GM12865 (cell line): ENCODE results near the gene IFNAR2.
A peak's percentile ranks its signal among the peaks of the same experiment; 100 is the strongest.
"Not testable (repeated sequence)": the region's sequence is repeated elsewhere in the genome, so short reads cannot be mapped to it uniquely, and the experiment has no call there.

Source experiments
- DNase-seq: peaks from one replicate; pipeline ENCODE4 v3.0.0; 2010; ENCODE audit warnings: low read depth
- H3K4me3 ChIP-seq: 2 replicates; pipeline ENCODE4 v1.5.1; 2011; ENCODE audit warnings: mild to moderate bottlenecking, low read depth, low read length, control low read depth
- TF ChIP-seq, protein P1 (sequence below): IDR thresholded peaks from 2 replicates; pipeline ENCODE4 v1.5.1; 2011; ENCODE audit warnings: low read length, control low read depth, low read depth, inconsistent platforms; ENCODE audit not compliant: insufficient read depth; ENCODE audit errors: missing control alignments

Gene IFNAR2

DNA sequence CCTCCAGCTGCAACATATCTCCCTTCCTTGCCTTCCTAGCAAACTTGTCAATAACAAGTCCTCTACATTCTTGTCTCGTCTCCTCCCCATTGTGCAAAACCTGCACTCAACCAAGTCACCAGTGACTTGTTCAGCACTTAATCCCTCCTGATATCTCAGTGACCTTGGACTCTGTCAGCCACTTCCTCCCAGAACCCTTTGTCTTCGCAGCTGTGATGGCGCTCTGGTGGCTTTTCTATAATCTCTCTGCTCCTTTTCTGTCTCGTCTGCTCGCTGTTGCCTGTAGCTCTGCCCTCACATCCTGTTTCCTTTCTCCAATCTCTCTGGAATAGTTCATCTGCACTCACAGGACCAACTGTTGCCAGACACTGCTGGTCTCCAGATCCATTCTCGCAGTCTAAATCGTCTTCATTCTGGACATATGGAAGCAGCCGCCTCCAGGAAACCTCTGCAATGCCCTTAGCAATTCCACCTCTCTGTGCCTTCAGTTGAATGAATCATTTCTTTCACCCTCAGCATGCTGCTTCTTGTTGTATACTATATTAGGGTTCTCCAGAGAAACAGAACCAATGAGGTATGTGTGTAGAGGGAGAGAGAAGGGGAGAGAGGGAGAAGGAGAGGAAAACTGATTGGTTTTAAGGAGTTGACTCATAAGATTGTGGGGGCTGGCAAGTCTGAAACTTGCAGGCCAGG lies 17.4 kb upstream of the IFNAR2 start:
- TF ChIP-seq, protein P1, sequence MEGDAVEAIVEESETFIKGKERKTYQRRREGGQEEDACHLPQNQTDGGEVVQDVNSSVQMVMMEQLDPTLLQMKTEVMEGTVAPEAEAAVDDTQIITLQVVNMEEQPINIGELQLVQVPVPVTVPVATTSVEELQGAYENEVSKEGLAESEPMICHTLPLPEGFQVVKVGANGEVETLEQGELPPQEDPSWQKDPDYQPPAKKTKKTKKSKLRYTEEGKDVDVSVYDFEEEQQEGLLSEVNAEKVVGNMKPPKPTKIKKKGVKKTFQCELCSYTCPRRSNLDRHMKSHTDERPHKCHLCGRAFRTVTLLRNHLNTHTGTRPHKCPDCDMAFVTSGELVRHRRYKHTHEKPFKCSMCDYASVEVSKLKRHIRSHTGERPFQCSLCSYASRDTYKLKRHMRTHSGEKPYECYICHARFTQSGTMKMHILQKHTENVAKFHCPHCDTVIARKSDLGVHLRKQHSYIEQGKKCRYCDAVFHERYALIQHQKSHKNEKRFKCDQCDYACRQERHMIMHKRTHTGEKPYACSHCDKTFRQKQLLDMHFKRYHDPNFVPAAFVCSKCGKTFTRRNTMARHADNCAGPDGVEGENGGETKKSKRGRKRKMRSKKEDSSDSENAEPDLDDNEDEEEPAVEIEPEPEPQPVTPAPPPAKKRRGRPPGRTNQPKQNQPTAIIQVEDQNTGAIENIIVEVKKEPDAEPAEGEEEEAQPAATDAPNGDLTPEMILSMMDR = no peak
- no peak overlapping the region for H3K4me3 ChIP-seq
- DNase-seq = peak; percentile 40

DNA sequence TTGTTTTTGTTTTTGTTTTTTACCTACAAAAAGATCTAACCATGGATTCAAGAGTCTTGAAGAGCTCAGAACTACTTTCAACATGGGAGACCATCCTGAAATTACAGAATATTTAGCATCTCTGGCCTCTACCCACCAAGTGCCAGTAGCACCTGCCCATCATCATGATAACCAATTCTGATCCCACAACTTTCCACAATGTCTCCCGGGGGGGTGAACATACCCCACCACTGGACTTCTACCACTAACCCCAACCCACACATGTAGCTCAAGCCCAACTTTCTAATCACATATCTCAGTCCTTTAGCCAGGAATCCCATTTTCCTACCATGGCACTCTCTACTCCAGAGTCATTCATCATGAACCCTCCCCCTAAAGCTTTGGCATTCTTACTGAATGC lies 15.7 kb upstream of the IFNAR2 start:
- H3K4me3 ChIP-seq = no peak overlapping the region
- TF ChIP-seq, protein P1 = no peak
- no peak for DNase-seq

DNA sequence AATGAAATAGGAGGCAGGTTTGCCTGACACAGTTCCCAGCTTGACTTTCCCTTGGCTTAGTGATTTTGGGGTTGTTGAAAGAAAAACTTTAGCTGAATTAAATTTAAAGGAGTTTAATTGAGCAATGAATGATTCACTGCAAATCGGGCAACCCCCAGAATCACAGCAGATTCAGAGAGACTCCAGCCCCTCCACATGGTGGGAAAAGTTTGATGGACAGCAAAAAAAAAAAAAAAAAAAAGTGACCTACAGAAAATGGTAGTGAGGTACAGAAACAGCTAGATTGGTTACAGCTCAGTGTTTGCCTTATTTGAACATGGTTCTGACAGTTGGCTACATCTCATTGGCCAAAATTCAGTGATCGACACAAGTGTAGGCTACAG lies 12.6 kb upstream of the IFNAR2 start:
- TF ChIP-seq, protein P1 = no peak
- peak overlapping the region; percentile 37; the same call in 1 of the 2 replicates for H3K4me3 ChIP-seq
- no peak for DNase-seq

DNA sequence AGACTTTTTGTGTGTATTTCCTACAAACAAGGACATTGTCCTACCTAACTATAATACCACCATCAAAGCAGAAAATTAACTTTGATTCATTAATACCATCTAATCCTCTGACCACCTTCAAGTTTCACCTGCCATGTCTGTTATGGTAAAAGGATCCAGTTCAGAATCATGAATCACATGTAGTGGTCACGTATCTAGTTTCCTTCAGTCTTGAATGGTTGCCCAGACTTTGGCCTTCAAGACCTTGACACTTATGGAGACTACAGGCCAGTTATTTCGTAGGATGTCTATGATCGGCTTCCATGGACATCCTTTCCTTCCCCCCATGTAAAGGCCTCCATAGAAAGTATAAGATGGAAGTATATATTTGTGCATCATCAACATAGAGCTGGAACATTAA lies 10.4 kb upstream of the IFNAR2 start:
- TF ChIP-seq, protein P1 = no peak
- no peak for DNase-seq
- H3K4me3 ChIP-seq = no peak overlapping the region

DNA sequence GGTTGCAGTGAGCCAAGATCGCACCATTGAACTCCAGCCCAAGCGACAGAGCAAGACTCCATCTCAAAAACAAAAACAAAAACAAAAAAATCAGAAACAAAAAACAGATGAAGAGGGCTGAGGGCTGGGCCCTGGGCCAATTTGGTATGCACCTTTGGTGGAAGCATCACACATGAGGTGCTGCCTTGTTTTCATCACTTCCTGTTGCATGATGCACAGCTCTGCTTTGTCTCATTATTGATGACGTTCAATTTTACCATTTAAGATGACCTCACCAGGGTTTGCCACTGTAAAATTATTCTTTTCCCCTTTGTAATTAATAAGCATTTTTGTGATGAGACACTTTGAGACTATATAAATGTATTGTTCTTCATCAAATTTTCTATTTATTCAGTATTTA lies 9.8 kb upstream of the IFNAR2 start:
- H3K4me3 ChIP-seq = no peak overlapping the region
- DNase-seq = no peak
- TF ChIP-seq, protein P1 = no peak

DNA sequence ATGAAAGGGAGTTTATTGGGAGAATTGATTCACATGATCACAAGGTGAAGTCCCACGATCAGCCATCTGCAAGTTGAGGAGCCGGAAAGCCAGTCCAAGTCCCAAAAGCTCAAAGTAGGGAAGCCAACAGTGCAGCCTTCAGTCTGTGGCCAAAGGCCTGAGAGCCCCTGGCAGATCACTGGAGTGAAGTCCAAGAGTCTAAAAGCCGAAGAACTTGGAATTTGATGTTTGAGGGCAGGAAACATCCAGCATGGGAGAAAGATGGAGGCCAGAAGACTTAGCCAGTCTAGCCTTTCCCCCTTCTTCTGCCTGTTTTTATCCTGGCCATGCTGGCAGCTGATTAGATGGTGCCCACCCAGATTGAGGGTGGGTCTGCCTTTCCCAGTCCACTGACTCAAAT lies 4.4 kb upstream of the IFNAR2 start:
- not testable (repeated sequence) for H3K4me3 ChIP-seq, DNase-seq

DNA sequence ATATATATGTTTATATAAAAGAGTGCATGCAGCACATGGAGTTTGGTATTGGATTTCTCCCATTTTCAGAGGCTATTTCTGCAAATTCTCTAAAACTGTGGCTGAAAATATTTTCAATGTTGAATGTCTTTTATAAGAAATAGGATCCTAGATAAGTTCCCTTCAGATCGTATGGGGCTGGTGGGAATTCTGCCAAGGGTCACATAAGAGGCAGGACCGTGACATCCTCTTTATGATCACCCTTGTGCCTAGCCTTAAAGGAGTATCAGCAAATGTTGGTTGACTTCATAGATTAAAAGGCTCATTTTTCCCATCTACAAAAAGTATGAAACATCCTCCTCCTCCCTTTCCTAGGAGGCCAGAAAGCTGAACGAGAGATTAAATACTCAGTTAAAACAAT lies 1.3 kb upstream of the IFNAR2 start:
- TF ChIP-seq, protein P1 = no peak
- no peak for DNase-seq
- H3K4me3 ChIP-seq = no peak overlapping the region
